Embryonic facial prominence (tissue), 1 donor: ENCODE results near the gene LIMA1.

Experiments
- DNase-seq: peaks from one replicate; pipeline ENCODE4 v3.0.0-alpha.2; 2016; ENCODE audit errors: extremely low spot score

The LIMA1 gene

DNA sequence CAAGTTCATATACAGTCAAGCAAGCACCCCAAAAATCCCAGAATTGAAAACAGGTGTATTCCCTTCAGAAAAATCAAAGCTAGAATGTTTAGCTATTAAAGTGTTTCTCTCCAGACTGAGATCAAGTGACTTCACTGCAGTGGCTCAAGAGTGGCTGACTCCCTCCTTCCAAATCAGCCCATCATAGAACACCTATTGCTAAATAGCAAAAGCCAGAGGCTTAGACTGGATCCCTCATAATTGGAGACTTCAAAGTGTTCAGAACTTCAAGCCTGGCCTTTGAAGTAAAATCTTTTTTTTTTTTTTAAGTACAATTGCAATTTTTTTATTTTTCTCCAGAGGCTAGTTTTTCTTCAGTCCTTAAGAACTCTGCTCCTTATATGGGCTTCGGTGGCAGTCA is 66.1 kb downstream of the LIMA1 start:
- DNase-seq, result no peak

DNA sequence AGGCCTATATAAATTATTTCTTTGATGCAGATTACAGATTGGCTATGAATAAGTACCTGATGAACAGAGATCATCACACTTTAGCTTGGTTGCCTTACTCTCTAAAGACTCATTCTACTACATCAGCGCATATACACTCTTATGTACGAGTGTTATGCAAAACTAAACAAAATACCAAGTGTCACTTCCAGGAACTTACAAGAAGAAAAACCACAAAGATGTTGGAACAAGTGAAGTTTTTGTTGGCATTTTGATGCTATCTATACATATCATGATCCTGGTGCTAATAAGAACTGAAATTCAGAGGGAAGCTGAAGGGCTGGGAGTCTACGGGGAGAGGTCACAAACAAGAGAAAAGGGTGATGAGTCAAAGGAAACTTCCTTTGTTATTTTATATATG is 68.3 kb downstream of the LIMA1 start:
- no peak for DNase-seq

DNA sequence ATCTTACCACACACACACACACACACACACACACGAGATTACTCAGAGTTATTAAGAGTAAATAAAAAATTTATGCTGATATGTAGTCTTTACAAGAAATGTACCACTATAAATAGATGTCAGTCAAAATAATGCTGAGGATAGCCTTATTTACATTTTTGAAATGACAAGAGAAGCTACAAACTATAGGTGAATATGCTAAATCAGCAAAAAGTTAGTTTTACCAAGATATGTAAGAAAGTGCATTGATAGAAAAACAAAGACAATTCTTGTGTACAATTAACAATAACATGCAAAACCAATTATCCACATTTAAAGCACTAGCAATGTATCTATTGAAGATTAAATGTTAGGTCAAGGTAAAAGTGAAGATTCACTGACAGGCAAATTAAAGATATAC is 69.3 kb downstream of the LIMA1 start:
- no peak for DNase-seq

DNA sequence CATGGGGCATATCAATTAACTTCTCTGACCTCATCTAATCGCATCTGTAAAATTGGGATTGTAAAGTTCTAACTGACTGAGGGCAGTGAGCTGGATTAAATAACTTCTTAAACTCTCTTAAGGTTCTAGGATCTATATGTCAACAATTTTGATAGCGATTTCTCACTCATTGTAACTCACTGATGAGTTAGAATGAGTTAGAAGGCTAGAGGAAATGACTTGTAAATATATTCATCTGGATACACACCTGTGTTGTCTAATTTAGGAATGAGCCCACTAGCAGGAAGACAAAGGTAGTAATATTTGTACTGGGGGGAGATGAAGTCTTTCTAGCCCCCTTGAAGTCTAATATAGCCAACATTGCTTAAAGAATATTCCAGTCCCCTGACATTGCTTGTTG is 69.9 kb downstream of the LIMA1 start:
- no peak for DNase-seq

DNA sequence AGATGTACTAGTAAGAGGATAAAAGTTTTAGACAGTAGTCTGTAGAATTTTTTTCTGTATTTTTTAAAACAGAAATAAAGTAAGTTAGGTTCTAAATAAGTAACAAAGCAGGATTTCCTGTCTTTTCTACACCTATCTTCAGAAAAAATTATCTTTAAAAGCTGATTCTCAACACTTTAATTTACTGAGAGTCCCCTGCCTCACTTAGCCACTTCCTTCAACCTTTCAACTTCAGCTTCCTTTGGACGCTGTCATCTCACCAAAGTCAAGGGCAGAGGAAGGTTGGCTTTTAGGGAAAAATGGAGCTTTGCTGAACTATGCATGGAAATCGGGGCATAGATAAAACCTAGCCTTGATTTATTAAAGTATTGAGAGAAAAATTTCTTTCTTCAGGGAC is 71.3 kb downstream of the LIMA1 start:
- no peak for DNase-seq

DNA sequence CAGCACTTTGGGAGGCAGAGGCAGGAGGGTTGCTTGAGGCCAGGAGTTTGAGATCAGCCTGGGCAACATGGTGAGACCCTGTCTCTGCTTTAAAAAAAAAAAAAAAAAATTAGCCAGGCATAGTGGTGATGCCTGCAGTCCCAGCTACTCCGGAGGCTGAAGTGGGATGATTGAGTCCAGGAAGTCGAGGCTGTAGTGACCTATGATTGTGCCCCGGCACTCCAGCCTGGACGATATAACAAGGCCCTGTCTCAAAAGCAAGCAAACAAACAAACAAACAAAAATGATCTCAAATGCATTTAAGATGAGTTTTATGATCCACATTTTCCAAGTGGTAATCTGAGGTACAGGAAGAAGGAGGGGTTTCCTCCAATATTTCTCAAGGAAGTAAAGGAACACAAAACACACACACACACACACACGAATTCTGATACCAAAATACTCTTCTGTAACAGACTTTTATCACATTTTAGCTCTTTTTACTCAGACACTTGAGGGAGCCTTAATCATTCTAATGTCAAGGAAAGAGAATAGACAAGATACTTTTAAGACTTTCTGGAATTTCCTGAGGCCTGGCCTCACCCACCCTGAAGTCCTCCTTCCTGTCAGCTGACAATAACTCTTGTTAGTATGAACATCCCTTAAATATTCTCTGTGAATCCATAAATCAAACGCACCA is 71.8 kb downstream of the LIMA1 start:
- DNase-seq, result no peak

DNA sequence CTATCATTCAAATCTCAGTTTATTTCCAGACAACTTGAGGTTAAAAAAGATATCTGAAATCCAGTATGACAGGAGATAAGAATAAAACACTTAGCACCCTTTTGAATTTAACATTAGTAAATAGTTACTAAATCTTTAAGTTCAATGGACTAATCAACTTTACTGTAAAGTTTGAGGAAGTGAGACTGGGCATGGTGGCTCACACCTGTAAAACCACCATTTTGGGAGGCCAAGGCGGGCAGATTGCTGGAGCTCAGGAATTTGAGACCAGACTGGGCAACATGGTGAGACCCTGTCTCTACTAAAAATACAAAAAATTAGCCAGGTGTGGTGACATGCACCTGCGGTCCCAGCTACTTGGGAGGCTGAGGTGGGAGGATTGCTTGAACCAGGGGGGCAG is 75.9 kb downstream of the LIMA1 start:
- DNase-seq, result no peak

DNA sequence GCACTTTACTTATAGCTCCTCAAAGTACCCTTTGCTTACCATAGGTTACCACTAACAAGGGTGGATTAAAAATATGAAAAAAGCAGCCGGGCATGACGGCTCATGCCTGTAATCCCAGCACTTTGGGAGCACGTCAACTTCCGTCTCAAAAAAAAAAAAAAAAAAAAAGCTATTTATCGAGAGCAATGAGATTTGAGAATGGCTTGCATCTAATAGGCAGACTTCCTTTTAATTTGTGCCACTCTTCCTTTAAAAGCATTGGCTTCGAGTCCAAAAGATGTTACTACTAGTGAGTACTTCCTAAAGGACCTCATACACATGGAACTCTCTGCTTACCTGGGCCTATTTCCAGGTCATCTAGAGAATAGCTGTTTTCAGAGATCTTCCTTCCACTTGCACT is 77.7 kb downstream of the LIMA1 start:
- no peak for DNase-seq

DNA sequence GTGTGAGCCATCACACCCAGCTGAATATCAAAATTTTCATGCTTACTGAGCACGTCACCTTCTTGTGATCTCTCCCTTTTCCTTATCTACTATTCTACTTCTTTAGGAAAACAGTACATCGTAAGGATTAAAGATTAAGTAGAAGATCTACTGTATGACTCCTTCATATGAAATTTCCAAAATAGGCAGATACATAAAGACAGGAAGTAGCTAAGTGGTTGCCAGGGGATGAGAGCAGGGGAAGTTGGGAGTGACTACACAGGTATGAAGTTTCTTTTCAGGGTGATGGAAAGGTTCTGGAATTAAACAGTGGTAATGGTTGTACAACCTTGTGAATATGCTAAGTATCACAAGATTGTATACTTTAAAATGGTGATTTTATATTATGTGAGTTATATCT is 79.6 kb downstream of the LIMA1 start:
- no peak for DNase-seq

DNA sequence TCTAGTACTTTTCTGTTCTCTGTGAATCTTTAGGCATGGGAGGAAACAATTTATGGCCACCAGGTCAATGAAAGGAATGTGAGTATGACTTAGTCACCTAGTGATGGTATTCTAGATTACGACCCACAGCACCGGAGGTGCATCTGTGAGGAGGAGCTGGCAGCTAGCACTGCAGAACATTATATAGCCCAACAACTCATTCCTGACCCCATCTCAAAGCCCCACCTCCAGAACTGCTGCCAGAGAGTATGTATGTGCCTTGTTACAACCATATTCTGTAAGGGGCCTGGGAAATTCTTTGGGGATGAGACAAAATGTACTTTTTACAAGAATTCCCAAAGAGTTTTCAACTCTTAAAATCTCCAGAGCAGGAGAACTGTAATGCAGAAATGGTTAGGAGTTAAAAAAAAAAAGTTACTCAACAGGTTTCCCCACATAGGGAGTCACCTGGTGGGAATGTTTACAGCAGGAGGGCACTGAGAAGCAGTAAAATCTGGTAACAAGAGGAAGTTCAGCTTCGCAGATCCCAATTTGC is 81.3 kb downstream of the LIMA1 start:
- DNase-seq, result no peak

DNA sequence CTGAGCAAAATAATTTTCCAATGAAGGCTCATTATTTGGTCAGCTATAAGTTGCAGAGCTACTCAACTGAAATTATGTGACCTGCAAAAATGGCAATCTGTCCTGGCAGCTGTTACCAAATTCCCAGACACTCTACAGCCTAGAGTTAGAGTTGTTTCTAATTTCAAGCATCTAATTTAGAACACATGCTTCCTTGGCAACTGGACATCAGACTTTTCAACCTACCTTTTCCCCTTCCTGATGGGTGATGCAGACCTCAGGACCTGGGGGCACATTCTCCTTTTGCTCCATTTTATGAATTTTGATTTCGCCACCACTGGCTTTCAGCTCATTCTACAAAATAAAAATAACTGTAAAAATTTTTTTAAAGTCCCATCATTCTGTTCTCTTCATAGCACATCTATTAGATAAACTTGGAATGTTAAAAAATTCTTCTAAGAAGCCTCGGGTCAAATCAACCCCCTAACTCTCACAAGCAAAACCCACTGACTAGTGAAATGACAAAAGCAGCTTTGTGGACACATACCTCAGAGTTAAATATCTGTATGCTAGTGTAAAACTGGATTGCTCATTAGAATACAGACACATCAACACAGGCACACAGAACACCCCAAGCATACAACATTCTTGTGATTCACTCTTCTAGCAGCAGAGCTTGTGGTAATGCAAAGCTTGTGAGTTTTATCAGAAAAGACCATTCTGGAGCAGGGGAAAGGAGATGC is 82.6 kb downstream of the LIMA1 start:
- DNase-seq, result no peak

DNA sequence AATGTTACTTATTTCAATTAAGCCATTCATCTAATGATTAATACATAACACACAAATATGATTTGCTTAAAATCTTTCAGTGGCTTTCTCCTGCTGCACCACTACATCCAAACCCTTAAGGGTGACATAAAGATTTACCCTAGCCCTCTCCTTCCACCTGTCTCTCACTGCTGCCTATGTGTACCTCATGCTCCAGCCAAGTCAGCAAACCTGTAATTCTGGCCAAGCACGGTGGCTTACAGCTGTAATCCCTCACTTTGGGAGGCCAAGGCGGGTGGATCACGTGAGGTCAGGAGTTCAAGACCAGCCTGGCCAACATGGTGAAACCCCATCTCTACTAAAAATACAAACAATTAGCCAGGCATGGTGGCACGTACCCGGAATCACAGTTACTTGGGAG is 84.5 kb downstream of the LIMA1 start:
- no peak for DNase-seq

DNA sequence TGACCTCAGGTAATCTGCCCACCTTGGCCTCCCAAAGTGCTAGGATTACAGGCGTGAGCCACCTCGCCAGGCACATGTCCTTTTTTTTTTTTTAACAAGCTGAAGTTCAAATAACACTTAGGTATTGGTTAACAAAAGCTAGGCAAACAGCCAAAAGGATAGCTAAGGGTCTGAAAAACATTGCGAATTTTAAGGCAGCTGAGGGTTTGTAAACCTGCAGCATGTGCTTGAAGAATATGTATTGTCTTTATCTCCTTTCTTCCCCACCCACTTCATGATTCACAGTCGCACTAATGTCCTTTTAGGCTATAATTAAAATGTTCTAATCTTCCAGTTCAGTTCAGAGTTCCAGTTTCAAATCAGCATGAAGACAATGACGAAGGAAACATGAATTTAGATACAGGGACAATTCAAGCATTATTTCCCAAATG is 86.0 kb downstream of the LIMA1 start:
- no peak for DNase-seq

DNA sequence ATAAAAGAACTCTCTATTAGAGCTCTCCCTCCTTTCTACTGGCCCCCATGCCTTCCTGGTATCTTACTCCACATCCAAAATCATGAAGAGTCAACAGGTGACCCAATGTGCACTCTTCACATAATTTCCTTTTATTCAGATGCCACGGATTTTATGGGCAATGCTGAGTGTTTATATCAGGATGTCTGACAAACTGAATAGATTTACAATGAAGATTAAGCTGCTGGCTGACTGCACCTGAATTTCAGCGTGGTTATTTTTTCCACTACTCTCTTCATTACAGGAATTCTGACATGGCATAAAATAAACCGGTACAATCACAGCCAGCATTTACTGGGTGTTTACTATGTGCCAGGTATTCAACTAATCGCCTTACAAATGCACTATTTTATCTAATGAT is 86.8 kb downstream of the LIMA1 start:
- no peak for DNase-seq

DNA sequence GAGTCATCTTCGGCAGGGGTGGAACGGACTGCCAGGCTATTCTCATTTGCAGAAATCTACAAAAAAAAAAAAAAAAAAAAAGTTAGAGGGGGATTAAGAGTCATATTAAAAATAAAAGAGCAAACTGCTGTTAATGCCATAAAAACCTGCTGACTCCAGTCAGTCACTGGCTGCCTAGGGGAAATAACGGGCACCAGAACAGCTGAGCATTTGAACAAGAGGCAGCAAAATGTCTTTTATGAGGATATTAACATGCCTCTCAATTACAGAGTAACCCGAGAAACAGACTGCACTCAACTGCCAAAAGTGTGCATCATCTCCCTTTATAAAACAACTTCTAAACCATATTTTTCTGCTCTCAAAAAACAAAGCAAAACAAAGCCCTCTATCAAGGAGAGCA is 87.5 kb downstream of the LIMA1 start:
- DNase-seq, result no peak

DNA sequence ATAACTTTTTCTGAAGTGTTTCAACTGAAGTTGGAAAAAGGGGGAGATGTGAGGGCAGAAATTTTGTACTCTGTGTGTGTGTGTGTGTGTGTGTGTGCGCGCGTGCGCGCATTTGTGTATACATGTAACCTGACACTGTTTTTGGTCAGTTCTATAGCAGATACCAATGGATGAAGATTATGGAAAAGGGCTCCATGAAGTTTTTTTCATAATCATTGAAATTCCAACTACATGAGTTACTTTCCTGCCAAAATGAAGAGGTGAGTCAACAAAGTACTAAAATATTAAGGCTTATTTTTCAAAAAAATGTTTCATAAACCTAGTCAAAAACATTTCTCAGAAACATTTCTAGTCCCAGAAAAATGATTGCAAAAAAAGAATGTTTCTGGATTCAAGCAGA is 90.4 kb downstream of the LIMA1 start:
- no peak for DNase-seq

DNA sequence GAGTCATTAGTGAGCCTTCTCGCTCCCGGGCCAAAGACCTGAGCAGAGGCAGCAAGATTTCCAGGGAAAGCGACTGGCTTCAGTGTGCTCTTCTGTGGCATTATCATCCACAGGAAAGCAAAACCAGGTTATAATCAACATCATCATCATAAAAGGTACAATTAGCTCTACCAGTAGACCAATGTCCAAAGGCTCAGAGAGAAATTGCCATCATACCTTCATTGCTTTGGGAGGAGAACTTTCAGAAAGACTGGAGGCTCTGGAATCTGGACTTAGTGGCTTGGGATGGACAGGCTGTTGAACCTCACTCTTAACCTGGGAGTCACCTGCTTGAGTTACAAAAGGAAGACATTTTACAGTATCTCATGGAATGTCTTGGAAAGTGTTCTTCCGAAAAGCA is 91.1 kb downstream of the LIMA1 start:
- DNase-seq, result no peak

DNA sequence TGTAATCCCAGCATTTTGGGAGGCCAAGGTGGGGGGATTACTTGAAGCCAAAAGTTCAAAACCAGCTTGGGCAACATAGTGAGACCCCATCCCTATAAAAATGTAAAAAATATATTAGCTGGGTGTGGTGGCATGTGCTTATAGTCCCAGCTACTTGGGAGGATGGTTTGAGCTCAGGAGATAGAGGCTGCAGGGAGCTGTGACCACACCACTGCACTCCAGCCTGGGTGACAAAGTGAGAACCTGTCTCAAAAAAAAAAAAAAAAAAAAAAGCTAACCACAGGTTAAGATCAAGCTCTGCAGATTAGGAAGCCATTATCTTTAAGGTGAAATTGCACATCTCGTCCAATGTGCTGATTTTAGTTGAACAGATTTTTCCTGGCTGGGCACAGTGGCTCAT is 92.5 kb downstream of the LIMA1 start:
- no peak for DNase-seq

DNA sequence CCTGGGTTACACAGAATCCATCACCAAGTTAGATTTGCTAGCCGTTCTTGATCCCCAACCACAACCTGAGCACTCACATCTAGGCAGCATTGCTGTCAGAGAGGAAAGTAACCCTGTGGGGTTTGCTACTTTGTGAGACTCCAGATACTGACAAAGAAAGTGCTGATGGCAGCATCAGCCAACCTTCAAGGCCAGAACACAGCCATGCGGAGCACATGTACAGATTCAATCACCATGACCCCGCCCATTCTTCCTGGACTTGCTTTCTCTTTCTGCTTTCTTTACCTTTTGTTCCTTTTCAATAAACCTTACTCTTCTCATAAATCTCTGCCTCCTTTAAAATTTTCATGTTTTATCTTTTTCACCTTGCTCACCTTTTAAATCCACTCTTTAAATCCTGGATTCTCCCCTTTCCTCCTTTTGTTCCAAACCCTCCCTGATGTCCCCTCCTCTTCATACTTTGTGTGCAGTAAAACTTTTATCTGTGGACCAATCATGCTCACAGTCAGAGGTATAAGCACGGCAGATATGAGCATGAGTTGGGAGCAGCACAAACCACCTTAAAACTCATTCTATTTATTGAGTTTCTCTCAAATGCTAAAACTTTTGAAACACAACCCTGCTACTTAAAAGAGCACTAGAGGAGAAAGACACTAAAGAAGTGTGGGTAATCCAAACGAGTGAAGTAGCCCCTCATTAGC is 94.3 kb downstream of the LIMA1 start:
- no peak for DNase-seq

DNA sequence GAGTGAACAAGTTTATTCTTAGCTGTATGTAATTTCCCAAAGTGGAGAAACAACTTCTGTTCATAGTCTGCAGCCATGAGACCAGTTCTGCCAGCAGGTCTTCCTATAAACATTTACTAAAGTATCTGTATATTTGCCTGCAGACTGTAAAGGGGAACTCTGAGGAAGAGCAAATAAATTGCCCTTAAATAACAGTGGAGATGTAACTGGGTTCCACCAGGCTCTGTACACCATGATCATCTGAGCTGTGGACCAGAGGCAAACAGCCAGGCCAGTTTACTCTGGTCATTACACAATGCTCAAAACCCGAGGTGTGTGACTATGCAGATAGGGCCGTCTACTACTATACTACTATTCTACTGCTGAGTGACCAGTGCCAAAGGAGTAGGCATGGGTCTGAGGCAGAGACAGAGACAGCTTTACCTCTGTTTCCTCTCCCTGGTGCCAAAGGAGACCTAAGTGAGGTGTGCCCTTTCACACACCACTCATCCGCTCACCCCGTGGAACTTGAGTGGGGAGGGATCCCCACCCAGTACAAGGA is 95.0 kb downstream of the LIMA1 start:
- DNase-seq, result no peak

DNA sequence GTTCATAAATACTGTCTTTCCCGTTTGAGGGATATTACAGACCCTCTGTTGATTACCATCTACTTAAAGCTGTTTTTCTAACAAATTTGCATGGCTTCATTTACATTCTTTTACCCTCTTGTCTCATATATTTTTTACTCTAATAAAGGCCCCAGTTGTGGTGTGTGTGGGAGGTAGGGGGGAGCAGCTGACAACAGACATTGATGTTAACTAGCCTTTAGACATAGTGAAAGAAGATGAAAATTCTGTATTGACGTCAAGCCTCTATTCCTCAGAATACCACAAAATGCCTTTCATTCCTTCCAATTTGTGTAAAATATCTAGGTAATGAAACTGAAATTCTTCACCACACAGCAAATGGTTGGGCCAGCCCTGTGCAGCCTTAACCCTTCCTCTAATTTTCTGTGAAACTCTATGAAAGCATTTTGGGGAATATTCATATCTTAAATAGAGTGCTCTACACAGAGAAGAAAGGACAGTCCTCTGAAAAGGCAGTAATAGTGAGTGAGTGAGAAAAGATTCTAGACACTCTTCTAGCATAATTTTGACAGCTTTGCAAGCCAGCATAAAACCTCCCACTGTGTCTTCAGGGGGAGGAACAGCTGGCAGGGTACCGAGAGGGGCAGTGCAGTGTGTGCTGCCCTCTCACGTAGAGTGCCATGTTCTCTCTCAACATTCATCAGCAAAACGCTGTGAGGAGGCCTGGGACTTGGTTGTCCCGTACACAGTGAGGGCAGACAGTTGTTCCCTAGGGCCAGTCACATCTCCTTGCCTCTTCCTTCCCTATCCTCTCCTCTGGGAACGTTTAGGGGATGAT is 96.0 kb downstream of the LIMA1 start:
- DNase-seq, result no peak

DNA sequence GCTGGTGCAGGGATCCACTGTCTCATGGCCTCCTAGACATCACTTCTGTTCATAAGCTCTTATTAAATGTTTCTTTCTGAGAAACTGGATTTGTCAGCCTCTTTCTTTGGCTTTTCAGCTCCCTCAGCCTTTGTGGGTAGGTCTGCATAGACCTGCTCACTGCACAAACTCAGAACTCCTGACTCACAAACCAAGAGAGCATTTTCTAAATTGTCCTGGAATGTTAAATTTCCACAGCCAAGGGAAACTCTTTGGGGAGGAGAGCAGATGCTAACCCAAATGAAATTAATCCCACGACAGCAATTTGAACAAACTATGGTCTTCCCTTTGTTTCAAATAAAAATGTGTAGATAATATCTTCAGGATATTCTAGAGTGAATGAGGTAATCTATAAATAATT is 96.6 kb downstream of the LIMA1 start:
- DNase-seq, result no peak
